Hypothalamus (tissue), 51 donors: ENCODE data around the gene GRIK3.

Source experiments
- DNase-seq, 51 donors: peaks; one replicate each; lab custom pipeline; 2025; lab: John Stamatoyannopoulos, UW

The GRIK3 gene

DNA sequence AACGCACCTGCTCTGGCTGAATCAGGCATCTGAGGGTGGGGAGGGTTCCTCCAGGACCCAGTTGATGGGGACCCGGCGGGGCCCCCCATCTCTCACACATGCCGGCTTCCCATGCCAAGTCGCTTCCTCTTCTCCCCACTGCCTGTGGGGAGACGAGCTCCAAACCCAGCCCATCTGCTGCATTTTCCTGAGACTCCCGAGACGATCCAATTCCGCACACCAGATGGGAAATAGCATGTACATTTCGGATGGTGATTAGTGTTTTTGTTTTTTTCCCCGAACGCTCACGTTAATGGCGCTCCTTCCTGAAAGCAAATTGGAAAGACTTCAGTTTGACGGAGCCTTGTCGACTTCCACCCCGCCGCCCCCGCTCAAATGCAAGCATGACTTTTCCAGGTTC lies 13.2 kb upstream of the GRIK3 start:
- DNase-seq = no peak

DNA sequence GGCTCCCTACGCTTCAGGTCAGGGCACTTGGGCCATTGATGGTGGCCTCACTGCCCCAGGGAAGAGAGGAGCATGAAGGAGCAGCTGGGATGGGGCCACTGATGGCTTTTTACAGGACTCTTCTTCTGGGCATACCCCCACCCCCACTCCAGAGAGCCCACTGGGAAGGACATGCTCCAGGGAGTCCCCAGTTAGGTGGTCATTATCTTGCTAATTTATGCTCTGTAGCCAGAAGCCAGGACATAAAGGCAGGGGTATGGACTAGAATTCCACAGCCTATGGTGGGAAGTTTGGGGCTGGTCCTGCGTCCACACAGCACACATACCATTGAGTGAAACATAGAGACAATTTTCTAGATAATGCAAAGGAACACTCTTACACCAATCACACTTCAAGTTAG lies 8.8 kb upstream of the GRIK3 start:
- no peak for DNase-seq

DNA sequence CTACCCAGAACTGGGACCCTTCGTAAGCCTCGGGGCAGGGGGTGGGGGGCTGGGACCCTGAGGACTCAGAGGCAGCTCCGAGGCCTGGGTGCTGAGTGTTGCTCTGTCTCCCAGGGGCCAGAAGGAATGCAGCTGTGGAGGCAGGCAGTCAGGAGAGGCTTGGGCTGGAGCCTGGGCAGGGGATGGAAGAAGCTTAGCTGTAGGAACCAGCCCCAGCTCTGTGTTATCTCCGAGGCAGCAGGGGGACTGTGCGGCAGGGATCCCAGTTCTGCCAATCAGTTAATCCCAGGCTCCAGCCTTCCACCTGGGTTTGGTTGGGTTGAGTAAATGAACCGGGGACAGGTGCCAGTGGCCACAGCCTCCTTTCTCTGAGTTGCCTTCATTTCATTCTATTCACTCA lies 8.2 kb upstream of the GRIK3 start:
- DNase-seq = no peak

DNA sequence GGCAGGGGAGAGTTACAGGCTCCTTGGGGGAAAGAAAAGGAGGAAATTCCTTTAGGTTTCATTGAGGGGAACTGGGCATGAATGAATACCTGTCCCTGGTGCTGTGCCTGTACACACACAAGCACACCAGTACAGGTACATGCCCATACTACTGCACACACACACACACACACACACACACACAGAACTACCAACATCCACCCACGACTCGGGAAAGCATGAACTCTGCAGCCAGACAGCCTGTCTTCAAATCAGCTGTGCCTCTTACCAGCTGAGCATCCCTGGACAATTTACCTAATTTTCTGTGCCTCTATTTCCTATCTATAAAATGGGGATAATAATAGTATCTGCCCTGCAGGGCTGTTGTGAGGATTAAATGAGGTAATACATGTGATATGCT lies 7.2 kb upstream of the GRIK3 start:
- no peak for DNase-seq

DNA sequence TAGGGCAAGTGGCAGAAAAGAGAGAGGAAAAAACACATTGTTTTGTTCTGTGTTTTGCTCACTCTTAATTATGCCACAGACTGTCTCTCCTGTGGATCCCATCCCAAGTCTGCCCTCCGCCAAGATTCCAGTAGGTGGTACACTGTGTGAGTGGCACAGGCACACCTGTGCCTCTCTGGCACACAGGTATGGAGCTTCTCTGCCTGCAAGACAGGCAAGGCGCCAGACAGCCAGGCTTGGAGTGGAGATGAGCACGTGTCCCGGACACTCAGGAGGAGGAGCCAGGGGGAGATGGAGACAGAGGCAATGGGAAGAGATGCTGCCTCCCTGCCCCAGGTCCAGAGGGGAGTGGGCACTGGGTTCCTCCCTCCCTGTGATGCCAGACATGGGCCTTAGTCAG lies 6.5 kb upstream of the GRIK3 start:
- DNase-seq = no peak

DNA sequence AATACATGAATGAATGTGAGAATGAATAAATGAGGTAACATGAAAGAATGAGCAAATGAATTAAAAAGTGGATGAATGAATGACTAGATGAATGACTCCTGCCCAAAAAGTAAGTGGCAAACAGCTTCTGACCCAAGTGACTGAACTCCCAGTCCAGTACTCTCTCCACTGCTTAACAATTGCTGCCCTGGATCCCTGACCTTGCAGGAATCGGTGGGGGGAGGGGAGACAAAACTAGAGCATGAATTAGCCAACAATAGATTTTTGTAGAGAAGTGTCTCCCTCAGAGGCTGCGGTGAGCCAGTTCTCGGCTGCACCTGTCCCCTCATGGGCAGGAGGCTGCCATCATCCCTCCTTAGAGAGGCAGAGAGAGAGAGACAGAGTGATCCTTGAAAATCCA lies 5.9 kb upstream of the GRIK3 start:
- no peak for DNase-seq

DNA sequence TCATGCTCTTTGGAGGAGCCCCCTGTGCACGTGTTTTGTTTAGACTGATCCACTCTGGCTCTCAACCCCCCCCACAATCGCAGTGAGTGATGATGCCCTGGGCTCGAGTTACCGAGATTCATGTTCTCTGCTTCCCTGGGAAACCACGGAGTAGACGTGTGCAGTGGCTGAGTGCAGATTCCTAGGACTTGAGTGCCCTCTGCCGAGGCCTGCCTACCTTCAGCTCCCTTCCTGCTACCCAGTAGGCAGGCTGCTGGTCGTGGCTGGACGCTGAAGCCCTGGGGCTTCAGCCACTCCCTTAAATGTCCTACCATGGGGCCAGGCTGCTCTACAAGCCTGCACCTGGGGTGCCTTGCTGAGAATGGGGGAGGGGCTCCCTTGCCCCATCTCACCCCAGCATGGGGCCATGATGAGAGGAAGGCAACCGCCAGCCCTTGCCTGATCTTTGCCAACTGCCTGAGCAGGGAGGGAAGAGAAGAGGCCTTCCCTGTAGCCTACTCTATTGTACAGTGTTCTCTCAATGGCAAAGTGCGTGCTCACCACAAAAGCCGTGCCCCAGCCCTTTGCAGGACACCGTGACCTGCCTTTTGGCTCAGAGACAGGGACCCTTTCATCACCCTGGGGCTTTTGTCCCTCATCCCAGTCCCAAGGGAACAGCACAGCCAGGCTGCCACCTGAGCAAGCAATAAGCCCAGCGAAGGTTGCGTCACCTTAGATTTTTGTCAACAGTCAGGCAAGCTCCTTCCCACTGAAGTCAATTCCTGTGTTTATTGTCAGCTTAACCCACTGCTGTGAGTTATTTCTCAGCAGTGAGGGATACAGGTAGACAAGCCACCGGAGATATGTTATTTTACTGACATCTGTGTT lies 4.1 kb upstream of the GRIK3 start:
- DNase-seq = peak in 44 of 51 donors; percentile 26 to 84 (median 64)

DNA sequence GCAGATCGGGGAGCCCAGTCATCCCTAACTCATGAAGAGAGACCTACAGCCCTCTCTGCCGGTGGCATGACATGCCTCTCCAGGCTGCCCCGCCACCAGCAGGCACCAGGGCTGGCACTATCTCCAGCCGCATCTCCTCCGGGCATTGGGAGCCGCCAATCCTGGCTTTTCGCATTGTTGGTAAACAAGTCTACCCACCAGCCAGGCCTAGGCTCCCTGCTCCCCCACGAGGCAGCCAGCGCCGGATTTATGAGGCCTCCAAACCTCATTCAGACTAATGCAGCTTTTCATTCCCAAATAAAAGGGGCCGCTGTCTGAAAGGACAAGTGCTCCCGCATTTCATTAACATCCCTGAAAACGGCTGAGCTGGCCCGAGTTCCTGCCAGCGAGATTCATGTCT lies 3.4 kb upstream of the GRIK3 start:
- DNase-seq = peak in 39 of 51 donors; percentile 26 to 81 (median 56)

DNA sequence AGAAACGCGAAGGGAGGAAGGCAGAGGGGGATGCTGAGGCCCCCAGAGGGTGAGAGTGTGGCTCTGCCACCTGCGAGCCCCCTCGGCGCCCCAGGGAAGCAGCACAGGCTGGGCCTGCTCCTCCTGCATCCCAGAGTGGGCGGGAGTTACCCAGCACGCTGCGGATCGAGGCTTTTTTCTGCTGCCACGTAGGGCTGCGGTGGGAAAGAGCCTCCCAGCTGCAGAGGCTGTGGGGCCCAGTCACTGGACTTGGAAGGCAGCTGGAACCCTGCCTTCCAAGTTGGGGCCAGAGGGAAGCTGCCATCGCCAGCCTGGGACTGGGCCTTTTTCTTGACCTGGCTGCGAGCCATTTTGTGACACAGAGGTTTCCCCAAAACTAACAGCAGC lies 2.3 kb upstream of the GRIK3 start:
- peak in 25 of 51 donors; percentile 8 to 57 (median 27) for DNase-seq

DNA sequence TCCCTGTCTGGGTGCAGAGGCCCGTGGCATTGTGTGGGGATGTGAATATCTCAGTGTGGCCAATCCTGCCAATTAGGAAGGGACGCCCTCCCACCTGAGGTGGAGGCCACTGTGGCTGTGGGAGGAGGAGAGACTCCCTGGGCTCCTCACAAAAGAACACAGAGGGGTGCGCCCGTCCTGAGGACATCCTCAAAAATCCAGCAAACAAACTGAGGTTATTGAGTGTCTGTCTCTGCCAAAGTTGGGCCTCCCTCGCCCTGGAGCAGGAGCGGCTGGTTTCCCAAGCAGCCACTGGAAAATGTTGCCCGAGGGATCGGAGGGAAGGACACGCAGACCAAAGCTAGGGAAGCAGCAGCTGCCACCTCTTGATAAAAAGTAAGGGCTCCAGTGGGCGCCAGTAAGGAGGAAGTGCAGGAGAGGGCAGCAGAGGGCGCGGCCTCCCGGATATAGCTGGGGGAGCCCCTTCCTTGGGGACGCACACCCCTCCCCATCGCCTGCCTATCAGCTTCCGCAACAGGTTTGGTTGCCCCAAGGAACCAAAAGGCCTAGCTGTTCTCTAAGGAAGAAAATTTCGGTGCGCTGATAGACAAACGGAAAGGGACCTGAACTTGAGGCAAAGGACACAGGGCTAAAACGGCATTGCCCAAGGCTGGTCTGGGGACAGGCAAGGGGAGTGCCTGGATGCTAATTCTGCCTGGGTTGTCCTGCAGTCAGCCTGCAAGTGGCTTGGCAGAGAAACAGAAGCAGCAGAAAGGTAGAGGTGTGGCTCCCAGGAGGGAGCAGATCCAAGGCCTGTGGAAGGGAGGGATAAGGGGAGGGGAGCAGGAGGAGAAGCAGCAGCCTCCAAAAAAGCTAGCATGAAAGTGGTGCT lies 1.7 kb upstream of the GRIK3 start:
- DNase-seq = peak in 1 of 51 donors; percentile 36

DNA sequence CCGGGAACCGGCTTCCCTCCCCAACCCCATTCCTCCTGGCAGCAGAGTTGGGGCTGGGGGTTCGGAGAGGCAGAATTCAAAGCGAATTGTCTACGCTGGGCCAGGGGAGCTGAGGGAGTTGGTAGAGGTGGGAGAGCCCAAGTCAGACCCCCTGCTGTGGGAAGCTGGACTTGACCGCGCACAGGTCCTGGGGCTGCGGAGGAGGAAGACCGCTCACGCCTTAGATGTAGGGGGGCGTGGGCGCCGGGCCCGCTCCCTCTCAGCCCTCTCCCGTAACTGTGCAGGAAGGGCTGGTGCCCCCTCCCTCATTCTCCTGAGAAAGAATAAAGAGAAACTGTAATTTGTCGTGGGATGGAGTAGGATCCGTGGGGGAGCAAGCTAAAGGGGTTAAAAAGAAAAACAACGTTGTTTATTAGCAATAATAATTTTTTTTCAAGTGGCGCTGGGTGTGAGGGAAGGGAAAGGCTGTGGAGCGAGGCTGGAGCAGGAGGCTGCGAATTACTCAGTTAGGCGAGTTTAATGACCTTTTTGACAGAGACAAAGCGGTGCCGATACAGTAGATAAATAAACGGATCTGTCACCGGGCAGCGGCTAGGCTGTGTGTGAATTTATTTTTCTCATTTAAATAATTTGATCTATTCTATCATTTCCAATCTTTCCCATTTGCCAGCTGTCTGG lies 838 bp upstream of the GRIK3 start:
- no peak for DNase-seq

DNA sequence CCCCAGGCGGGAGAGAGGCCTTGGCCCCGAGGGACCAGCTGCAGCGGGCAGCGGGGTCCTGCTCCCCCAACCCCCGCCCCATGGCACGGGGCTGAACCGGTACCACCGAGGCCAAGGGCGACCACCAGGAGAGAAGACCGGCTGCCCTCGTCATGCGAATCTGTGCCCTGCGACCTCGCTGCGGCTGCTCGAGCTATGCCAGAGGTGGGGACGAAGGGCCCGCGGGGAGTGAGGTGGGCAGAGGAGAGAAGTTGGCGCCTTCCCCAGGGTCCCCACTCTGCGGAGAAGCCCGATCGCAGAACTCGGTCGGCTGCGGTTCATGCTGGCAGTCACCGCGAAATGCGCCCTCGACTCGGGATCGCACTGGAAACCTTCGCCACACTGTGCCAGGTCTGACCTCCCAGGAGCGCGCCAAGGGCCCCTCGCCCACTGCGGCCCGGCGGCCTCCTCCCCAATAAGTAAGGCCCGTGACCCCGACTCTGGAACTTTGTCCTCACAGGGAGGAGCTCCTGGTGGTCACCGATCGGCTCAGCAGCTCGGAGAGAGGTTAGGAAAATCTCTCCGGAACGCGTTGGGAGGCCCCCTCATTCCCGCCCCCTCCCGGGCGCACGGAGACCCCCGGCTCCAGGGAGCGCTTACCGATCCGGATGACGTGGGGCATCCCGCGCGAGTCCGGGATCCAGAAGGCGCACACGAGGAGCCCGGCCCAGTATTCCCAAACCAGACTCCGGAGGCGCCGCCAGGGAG lies 787 bp downstream of the GRIK3 start:
- DNase-seq = peak in 3 of 51 donors; percentile 21 to 57 (median 45)

DNA sequence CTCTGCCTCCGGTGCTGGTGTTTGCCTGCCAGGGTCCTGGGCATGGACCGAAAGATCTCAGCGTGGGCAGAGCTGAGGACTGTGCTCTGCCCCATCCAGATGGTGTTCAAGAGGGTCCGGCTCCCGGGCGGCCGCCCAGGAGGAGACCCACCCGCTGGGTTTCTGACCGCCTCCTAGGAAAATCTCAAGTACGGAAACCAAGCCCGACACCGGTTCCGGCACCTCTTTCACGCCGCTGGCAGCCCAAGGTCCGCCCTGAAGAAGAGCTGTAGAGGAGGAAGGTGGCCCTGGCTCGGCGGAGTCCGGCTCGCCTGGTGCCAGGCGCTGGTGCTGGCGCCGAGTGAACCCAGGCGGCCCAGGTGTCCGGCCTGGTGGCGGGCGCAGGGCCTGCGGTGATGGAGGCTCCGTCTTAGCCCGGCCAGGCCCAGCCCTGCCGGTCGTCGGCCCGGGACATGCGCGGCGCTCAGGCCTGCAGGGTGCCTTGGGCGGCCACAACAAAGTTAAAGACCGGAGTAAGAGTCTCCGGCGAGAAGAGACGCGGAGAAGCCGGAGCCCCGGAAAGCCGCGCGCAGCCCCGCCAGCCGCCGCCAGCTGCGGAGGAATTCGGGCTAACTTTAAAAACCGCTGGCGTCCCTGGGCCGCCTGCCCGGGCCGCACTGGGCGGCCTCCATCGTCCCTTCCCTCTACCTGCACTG lies 1.5 kb downstream of the GRIK3 start:
- DNase-seq = peak in 2 of 51 donors; percentile 19 to 48

DNA sequence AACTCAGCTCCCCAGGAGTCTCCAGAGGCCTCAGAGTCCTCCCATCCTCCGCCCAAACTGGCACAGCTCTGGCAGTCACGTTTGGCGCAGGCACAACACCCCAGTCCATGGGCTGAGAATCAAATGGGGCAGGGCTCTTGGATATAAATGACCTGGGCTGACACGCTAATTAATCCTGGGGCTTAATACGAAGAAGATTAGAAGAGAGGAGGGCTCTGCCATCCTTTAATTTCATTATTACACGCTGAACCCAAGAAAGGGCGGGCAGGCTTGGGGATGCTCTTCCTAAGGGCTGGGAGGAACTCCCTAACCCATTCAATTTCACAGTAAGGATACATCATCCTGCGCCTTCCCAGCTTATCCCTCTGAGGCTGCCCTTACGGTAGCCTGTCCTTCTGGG lies 2.4 kb downstream of the GRIK3 start:
- no peak for DNase-seq

DNA sequence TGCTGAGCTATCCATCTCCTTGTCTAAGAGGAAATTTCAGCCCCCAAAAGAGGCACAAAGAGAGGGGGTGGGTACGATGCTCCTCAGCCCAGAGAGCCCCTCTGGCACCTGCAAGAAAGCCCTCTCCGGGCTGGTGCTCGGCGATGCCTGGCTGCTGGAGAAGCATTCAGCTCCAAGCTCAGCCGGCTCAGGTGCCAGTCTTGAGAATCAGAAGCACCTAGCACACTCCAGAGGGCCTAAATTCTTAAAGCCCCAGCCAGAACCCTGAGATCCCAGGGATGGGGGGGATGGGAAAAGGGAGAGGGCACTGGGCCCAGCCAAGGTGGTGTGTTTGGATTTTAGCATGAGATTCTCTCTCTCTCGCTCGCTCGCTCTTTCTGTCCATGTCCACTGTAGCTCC lies 2.9 kb downstream of the GRIK3 start:
- peak in 1 of 51 donors; percentile 27 for DNase-seq

DNA sequence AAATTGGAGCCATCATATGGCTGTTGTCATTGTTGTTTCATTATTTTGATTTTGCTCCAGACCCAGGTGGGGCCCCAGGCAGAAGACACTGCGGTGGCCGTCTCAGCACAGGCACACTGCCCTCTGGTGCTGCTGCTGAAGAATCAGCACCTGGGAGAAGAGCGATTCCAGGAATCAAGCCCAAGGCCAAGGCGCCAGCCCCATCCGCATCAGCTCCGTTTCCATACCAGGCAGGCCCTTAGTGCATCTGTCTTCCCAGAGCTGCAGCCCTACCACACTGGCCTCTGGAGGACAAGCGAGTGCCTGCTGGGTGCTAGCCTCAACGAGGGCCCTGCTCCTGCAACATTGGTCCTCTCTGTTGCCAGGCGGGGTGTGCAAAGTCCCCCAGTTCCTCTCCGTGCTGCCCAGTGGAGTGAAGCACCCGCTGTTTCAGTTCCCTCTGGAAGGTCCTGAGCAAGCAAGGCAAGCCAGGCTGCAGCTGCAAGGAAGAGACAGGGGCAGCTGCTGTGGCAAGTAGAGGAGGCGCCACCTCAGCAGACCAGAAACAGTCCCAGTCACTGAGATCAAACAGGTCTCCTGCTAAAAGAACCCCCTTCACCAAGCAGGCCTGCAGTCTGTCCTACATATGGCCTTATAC lies 5.2 kb downstream of the GRIK3 start:
- DNase-seq = no peak

DNA sequence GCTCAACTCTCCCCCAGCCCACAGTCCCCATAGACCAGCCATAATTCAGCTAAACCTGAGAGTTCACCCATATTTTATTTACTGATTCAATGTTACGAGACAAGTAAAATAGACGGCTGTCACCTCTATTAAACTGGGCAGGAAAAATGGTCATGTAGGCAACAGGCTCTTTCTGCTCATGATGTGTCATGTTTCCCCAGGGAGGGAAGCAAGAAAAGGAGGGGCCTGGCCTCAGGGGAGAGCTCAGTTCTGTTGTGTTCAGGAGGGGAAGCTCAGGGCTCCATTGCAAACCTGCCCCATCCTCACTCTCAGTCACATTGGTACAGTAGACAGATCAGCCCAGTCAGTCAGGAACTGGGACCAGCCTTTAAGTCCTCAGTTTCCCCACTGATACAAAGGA lies 12.8 kb downstream of the GRIK3 start:
- DNase-seq = no peak

DNA sequence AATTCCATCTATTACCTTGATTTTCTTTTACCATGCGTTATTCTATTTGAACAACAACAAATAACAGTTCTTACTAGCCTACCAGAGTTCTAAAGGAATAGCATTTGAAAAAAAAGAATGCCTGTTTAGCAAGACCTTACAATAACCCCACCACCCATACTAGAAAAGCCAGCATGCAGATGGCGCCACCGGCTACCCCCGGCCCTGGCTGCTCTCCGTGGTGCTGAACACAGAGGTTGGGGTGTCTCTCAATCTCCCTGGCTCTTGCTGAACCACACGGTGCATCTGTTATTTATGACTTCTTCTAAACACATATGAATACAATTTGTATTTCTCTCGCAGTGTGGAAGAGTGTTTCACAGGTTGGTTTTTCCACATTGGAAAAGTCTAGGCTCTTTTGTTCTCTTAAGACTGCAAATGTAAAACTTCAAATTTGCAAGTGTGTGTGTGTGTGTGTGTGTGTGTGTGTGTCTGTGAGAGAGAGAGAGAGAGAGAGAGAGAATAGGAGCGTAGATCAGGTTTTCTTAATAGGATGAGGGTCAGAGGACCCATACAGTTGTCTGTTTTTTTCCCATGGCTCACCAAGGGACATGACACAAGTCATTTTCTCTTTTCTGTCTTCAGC lies 13.6 kb downstream of the GRIK3 start:
- peak in 3 of 51 donors; percentile 4 to 23 (median 13) for DNase-seq

DNA sequence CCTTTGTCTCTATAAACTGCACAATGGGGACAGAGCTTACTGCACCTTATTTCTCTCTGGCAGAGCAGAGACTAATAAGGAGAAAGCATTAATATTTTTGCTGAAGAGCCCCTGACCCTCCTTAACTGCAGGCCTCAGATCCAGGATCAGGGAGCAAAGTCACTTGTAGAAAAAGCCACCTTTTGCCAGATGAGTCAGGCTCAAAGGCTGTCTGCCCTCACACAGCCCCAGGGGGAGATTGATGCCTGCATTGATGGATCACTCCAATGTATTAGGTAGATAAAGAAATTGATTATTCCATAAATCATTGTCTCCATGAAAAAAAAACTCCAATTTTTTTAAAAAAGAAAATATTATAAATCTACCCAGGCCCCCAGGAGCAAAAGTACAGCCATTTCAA lies 15.8 kb downstream of the GRIK3 start:
- no peak for DNase-seq
